Epithelial cell of esophagus (primary cell): ENCODE data around the gene ALG1.
"Not testable (repeated sequence)": the region's sequence is repeated elsewhere in the genome, so short reads cannot be mapped to it uniquely, and the experiment has no call there.

Source experiments
- DNase-seq: peaks from one replicate; pipeline ENCODE4 v3.0.0; 2010; ENCODE audit warnings: low read depth
- H3K4me3 ChIP-seq: 2 replicates; pipeline ENCODE4 v1.5.1; 2011; ENCODE audit warnings: mild to moderate bottlenecking, low read length, control low read depth
- TF ChIP-seq, protein P1 (sequence below): IDR thresholded peaks from 2 replicates; pipeline ENCODE4 v1.5.1; 2011; ENCODE audit warnings: low read depth, mild to moderate bottlenecking, low read length, control low read depth, inconsistent platforms; ENCODE audit not compliant: insufficient read depth; ENCODE audit errors: missing control alignments

ALG1 gene

DNA sequence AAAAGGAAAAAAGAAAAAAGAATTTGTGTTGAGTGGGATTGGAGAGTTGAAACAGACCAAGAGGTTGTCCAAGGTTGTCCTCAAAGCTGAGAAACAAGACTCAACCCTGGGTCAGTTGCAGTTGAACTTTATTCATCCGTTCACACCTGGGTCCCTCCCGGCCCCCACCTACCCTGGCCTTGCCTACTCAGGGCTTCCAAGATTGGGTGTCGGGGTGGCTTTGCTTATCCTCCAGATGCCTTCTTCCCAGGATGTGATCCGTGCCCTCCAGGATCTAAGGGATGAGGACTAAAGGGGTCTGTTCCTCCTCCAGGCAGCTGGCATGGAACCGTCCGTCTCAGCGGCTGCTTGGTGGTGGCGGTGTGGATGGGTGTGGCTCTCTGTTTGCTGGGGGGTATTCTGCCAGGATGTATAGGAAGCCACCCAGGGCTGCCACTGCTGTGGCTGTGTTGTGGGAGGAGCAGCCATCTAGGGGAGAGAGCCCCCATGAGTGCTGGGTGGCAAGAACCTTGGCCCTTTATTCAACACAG is 27.6 kb upstream of the ALG1 start:
- no peak overlapping the region for H3K4me3 ChIP-seq
- TF ChIP-seq, protein P1, sequence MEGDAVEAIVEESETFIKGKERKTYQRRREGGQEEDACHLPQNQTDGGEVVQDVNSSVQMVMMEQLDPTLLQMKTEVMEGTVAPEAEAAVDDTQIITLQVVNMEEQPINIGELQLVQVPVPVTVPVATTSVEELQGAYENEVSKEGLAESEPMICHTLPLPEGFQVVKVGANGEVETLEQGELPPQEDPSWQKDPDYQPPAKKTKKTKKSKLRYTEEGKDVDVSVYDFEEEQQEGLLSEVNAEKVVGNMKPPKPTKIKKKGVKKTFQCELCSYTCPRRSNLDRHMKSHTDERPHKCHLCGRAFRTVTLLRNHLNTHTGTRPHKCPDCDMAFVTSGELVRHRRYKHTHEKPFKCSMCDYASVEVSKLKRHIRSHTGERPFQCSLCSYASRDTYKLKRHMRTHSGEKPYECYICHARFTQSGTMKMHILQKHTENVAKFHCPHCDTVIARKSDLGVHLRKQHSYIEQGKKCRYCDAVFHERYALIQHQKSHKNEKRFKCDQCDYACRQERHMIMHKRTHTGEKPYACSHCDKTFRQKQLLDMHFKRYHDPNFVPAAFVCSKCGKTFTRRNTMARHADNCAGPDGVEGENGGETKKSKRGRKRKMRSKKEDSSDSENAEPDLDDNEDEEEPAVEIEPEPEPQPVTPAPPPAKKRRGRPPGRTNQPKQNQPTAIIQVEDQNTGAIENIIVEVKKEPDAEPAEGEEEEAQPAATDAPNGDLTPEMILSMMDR, result no peak
- no peak for DNase-seq

DNA sequence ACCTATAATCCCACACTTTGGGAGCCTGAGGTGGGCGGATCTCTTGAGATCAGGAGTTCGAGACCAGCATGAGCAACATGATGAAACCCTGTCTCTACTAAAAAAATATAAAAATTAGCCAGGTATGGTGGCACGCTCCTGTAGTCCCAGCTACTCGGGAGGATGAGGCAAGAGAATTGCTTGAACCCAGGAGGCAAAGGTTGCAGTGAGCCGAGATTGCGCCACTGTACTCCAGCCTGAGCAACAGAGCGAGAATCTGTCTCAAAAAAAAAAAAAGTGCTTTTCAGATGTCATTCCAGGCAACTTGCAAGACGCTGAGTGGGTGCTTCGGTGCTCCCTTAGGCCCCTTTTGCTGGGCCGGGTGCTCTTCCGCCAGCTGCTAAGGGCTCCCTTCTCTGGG is 27.1 kb upstream of the ALG1 start:
- not testable (repeated sequence) for DNase-seq, H3K4me3 ChIP-seq

GRCh38 chr16:5045499-5046115 is 26.0 kb upstream of the ALG1 start:
- no peak overlapping the region for H3K4me3 ChIP-seq
- TF ChIP-seq, protein P1, result no peak
- DNase-seq, result no peak

DNA sequence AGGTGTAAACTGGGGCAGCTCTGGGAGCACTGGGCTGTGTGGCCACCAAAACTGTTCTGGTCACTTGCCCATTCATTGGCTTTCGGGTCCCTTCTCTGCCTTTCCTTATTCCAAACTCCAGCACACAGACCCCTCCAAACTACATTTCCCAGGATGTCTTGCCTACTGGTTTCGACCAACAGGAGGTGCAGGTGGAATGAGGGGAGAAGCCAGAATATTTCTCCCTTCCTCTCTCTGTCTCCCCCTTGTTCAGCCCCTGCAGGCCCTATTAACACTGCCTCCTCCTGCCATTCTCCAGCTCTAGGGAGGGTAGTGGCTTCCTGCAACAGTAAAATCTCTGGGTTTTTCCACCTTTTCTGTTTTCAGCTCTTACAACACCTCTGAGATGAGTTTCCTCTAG is 24.7 kb upstream of the ALG1 start:
- TF ChIP-seq, protein P1, result no peak
- no peak overlapping the region for H3K4me3 ChIP-seq
- no peak for DNase-seq

- no peak for DNase-seq
- no peak overlapping the region for H3K4me3 ChIP-seq
- TF ChIP-seq, protein P1, result no peak
Measured at GRCh38 chr16:5054876-5055865, 16.5 kb upstream of the ALG1 start.

DNA sequence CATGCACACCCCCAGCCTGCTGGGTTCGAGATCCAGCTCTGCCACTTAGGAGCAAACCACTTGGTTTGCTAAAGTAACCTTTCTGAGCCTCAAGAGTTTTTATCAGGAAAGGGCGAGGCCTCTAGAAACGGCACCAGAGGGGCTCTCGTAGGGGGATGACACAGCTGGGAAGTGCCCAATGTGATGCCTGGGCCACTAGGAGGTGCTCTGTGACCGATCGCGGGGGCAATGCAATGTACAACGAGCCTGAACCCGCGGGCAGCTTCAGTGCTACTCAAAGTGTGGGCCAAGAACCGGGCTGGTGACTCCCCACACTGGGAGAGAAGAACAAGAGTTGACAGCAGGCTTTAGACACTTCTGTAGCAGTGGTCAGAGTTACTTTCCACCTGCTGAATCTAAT is 15.3 kb upstream of the ALG1 start:
- H3K4me3 ChIP-seq, result no peak overlapping the region
- TF ChIP-seq, protein P1, result peak; percentile 26
- DNase-seq, result peak; percentile 41

GRCh38 chr16:5058476-5058875 is 13.2 kb upstream of the ALG1 start:
- H3K4me3 ChIP-seq, result no peak overlapping the region
- DNase-seq, result no peak
- TF ChIP-seq, protein P1, result no peak
